NCI-H748 treated with DMSO at 0.1 percent for 48 hours (cell line): ENCODE results near the gene COL4A3.

Source experiments
- DNase-seq: peaks from one replicate; lab custom pipeline; 2025; lab: John Stamatoyannopoulos, UW

Gene COL4A3

GRCh38 chr2:227163998-227164762 lies at the start of gene COL4A3, which contains the start of gene COL4A4:
Gene COL4A3 (plus strand): TSS chr2:227164624. CDS start chr2:227164727, 103 bp downstream.
Gene COL4A4 (minus strand): TSS chr2:227164205. CDS start chr2:227147483, 16,722 bp downstream.
- DNase-seq, result peak; percentile 36

- DNase-seq, result no peak
Measured at GRCh38 chr2:227115761-227116160, 48.7 kb upstream of the COL4A3 start.

GRCh38 chr2:227117027-227117426 lies 47.4 kb upstream of the COL4A3 start:
- DNase-seq, result no peak

- no peak for DNase-seq
Measured at GRCh38 chr2:227117852-227118251, 46.6 kb upstream of the COL4A3 start.

GRCh38 chr2:227118353-227118752 lies 46.1 kb upstream of the COL4A3 start:
- no peak for DNase-seq

- no peak for DNase-seq
Measured at GRCh38 chr2:227123697-227124096, 40.7 kb upstream of the COL4A3 start.

GRCh38 chr2:227124811-227125210 lies 39.6 kb upstream of the COL4A3 start:
- DNase-seq, result no peak

GRCh38 chr2:227125506-227125905 lies 38.9 kb upstream of the COL4A3 start:
- DNase-seq, result no peak

- peak; percentile 50 for DNase-seq
Measured at GRCh38 chr2:227127201-227127600, 37.2 kb upstream of the COL4A3 start.

- no peak for DNase-seq
Measured at GRCh38 chr2:227130636-227131035, 33.8 kb upstream of the COL4A3 start.

- no peak for DNase-seq
Measured at GRCh38 chr2:227132986-227133385, 31.4 kb upstream of the COL4A3 start.

- DNase-seq, result no peak
Measured at GRCh38 chr2:227134591-227134990, 29.8 kb upstream of the COL4A3 start.

- DNase-seq, result no peak
Measured at GRCh38 chr2:227141301-227141700, 23.1 kb upstream of the COL4A3 start.

- DNase-seq, result no peak
Measured at GRCh38 chr2:227143895-227144294, 20.5 kb upstream of the COL4A3 start.

- no peak for DNase-seq
Measured at GRCh38 chr2:227146456-227146855, 18.0 kb upstream of the COL4A3 start.

GRCh38 chr2:227147023-227147422 lies 17.4 kb upstream of the COL4A3 start:
- no peak for DNase-seq

GRCh38 chr2:227148106-227148505 lies 16.3 kb upstream of the COL4A3 start:
- DNase-seq, result no peak

GRCh38 chr2:227150222-227150936 lies 14.0 kb upstream of the COL4A3 start:
- no peak for DNase-seq

GRCh38 chr2:227152093-227152766 lies 12.2 kb upstream of the COL4A3 start:
- no peak for DNase-seq

GRCh38 chr2:227153307-227153706 lies 11.1 kb upstream of the COL4A3 start:
- DNase-seq, result no peak

GRCh38 chr2:227153758-227154486 lies 10.5 kb upstream of the COL4A3 start:
- DNase-seq, result no peak
